GM18517 (cell line): ENCODE results near the gene USP36.
"Not testable (repeated sequence)": the region's sequence is repeated elsewhere in the genome, so short reads cannot be mapped to it uniquely, and the experiment has no call there.

Source experiments
- ATAC-seq: cut with Tn5 transposase; IDR thresholded peaks from one replicate; pipeline ENCODE4 v1.9.1; 2021; ENCODE audit warnings: mild to moderate bottlenecking, moderate library complexity; ENCODE audit not compliant: unreplicated experiment

Gene USP36

GRCh38 chr17:78872486-78872885 is 31.9 kb upstream of the USP36 start:
- no peak for ATAC-seq

- no peak for ATAC-seq
Measured at GRCh38 chr17:78870621-78871020, 30.0 kb upstream of the USP36 start.

- no peak for ATAC-seq
Measured at GRCh38 chr17:78868391-78868790, 27.8 kb upstream of the USP36 start.

DNA sequence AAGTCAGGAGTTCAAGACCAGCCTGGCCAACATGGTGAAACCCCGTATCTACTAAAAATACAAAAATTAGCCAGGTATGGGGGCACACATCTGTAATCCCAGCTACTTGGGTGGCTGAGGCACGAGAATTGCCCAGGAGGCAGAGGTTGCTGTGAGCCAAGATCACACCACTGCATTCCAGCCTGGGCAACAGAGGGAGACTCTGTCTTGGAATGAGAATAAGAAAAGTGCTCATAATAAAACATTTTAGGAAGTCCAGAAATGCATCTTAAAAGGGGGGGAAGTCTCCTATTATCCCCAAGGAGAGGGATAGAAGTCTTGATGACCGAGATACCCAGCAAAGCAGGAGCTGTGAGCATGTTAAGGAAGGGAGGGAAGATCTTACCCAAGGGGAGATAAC is 26.4 kb upstream of the USP36 start:
- ATAC-seq: not testable (repeated sequence)

GRCh38 chr17:78865682-78866390 is 25.2 kb upstream of the USP36 start:
- no peak for ATAC-seq

DNA sequence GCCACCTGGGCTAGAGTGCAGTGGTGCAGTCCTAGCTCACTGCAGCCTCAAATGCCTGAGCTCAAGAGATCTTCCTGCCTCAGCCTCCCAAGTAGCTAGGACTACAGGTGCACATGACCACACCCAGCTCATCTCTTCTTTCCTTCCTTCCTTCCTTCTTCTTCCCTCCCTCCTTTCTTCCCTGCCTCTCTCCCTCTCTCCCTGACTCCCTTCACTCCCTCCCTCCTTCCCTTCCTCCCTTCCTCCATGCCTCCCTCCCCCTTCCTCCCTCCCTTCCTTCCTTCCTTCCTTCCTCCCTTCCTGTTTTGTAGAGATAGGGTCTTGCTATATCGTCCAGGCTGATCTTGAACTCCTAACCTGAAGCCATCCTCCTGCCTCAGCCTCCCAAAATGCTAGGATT is 23.5 kb upstream of the USP36 start:
- ATAC-seq: no peak

DNA sequence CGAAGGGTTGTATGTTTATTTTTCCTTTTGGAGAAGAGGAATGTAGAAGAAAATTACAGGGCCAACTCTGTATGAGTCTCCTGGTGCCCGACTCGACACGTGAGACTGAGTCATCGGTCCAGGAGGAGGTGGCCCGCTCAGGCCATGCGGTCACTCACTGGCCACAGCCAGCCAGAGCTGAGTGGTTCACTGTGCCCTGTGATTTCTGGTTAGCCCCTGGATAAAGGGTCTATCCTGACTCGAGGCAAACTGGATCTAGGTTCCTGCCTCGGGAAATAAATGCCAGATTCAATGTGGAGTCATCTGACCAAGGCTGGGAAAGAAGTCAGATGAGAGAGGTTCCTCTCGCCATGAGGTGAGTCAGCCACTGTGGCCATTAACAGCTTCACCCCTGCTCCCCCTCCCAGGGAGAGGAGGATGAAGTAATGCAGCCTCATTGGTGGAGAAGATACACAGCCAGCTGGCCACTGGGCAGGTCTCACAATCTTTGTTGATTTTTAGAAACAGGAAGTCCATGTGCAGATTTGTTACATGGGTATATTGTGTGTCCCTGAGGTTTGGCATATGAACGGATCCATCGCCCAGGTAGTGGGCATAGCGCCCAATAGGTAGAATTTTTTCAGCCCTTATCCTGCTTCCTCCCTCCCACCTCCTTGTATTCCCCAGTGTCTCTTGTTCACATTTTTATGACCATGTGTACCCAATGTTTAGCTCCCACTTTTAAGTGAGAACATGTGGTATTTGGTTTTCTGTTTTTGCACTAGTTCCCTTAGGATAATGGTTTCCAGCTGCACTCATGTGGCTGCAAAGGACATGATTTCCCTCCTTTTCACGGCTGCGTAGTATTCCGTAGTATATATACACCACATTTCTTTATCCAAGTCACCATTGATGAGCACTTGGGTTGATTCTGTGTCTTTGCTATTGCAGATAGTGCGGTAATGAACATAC is 21.7 kb upstream of the USP36 start:
- no peak for ATAC-seq

- no peak for ATAC-seq
Measured at GRCh38 chr17:78861229-78861628, 20.6 kb upstream of the USP36 start.

DNA sequence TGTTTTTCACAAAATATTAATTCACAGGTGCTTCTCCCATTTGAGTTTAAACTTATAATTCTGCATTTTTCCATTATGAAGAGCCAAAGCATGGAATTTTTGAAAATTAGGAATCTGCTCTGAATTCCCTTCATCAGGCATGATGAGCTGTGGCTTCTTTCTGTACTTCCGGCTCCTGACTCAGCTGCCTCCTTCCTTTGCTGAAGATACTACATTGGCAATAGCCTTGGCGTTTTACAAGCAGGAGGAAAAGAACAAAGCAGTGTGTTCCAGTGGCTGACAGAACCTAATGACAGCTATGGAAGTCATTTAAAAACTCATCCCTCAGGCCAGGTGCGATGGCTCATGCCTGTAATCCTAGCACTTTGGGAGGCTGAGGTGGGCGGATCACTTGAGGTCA is 18.4 kb upstream of the USP36 start:
- ATAC-seq: no peak

DNA sequence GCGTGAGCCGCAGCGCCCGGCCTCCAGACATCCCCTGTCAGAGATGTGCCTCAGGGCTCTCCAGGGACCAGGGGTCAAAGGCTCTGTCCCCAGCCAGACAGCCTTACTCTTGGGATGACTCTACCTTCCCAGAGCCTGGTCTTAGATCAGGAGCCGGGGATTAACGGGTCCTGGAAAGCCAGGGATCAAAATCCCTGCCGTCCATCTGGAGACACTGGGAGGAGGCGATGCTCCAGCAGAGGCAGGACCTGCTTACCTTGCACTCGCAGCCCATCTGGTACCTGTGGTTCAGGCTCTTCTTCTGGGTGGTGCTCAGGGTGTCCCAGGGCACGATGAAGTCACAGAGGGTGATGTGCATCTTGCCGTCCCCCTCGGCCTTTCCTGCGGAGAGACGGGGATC is 16.7 kb upstream of the USP36 start:
- no peak for ATAC-seq

GRCh38 chr17:78855561-78856165 is 15.0 kb upstream of the USP36 start:
- no peak for ATAC-seq

DNA sequence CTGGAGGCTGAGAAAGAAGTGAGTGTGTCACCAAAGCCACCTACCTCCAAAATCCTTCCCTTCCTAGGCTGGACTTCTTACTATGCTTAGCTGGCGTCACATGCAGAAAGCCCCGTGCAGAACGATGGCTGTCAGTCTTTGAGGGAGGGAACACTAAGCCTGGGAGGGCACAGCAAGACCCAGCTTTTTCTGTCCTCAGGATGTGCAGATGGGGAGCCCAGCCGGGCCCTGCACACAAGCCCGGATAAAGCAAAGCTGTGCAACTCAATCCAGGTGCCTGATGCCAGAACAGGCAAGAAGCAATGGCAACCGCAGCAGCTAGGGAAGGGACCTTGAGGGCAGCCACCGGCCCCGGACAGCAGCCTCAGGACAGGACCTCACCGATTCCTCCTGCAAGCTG is 13.9 kb upstream of the USP36 start:
- no peak for ATAC-seq

GRCh38 chr17:78853926-78854394 is 13.3 kb upstream of the USP36 start:
- ATAC-seq: no peak

DNA sequence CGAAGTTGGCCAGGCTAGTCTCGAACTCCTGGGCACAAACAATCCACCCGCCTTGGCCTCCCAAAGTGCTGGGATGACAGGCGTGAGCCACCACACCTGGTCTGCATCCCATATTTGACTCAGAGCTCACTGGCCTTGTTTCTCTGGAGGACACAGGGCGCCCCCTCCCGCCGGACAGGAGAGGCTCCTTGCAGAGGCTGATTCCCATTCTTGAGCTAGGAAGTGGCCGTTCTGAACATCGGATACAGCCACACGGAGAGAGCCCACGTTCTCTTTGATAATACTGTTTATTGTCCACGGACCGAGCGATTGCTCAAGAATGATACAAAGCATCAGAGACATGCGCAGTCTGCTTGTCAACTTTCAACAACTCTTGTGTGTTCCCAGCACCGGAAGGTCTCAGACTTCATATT is 12.1 kb upstream of the USP36 start:
- no peak for ATAC-seq

- ATAC-seq: no peak
Measured at GRCh38 chr17:78849026-78849425, 8.4 kb upstream of the USP36 start.

DNA sequence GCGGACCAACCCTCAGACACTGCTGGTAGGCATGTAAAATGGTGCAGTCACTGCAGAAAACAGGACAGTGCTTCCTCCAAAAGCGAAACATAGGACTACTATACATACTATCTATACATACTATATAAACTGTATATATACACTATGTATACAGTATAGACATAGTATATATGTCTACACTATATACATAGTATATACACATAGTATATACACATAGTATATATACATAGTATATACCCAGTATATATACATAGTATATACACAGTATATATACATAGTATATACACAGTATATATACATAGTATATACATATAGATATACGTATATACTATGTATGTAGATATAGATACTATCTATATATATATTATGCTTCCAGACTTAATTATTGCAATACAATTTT is 6.4 kb upstream of the USP36 start:
- ATAC-seq: no peak

DNA sequence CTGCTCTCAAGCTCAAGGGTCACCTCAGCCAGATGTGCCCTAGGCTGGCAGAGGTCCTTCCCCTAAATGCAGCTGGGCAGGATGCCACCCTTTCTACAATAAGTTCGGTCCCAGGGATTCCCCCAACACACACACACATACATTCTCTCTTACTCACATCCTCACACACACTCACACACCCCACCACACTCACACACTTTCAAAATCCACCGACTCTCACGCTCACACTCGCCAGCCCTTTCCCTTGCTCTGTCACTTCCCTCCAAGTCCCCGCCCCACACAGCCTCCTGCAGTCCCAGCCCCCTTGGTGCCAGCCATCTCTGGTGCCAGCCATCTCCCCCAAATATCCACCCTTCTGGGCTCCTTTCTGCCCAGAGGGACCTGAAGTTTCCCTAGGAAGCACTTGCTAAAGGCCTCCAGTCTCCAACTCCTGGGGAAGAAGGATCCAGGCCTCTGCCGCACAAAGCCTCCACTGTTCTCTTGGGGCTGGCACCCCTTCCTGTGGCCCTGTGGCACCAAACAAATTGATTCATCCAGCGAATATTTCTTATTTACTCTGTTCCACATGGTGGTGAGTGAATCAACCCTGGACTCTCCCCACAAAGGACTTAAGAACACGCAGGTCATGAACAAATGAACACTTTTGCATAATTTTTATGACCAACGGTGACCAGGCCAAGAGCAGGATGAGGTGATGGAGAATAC is 3.8 kb upstream of the USP36 start:
- no peak for ATAC-seq

DNA sequence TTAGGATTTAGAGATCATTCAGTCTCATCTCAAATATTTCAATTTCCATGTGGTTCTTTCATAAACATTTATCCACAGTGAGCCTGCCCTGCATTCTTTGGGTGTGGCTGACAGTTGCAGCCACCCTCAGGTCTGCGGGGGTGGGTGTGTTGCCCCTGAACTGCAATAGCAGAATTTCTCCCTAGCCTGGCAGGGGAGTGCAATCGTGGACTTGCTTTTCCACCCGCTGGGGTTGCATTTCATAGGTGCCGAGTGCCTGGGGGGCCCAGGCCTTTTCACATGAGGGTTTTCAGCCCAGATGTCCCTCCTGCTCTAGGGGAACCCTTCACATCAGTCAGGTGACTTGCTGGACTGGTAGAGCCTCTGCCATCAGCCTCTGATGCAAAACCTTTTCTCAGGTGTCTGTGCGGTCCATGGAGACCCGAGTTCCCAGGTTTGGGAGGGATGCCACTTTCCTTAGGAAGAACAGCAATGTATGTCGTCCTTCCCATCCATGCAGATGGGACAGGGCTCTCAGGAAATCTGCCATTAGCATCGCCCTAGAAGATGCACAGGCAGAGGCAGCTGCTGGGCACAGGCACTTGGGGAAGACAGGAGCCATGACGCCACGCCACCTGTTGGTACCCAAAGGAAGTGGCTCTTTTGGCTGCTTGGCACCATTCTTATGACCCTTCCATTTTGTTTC is 2.4 kb upstream of the USP36 start:
- no peak for ATAC-seq

GRCh38 chr17:78840530-78840779 is 159 bp downstream of the USP36 start:
- no peak for ATAC-seq

GRCh38 chr17:78839762-78840529 is 668 bp downstream of the USP36 start:
- ATAC-seq: peak; percentile 9
